Stimulated activated CD8-positive, alpha-beta memory T cell treated with anti-CD3 and anti-CD28 coated beads, Interleukin-12 subunit alpha, Interleukin-12 subunit beta, amount 100 ng/mL, for 24 hours (primary cell): ENCODE data around the gene TMEM237.

ENCODE experiments used
- DNase-seq: peaks from one replicate; pipeline ENCODE4 v3.0.0-alpha.2; 2020; ENCODE audit errors: extremely low read depth

The TMEM237 gene

GRCh38 chr2:201642086-201642578, 1.2 kb downstream of the TMEM237 start:
- no peak for DNase-seq

- no peak for DNase-seq
These were observed 4.1 kb downstream of the TMEM237 start for GRCh38 chr2:201639205-201639604.

- DNase-seq: no peak
These were observed 5.0 kb downstream of the TMEM237 start for GRCh38 chr2:201638326-201638725.

DNA sequence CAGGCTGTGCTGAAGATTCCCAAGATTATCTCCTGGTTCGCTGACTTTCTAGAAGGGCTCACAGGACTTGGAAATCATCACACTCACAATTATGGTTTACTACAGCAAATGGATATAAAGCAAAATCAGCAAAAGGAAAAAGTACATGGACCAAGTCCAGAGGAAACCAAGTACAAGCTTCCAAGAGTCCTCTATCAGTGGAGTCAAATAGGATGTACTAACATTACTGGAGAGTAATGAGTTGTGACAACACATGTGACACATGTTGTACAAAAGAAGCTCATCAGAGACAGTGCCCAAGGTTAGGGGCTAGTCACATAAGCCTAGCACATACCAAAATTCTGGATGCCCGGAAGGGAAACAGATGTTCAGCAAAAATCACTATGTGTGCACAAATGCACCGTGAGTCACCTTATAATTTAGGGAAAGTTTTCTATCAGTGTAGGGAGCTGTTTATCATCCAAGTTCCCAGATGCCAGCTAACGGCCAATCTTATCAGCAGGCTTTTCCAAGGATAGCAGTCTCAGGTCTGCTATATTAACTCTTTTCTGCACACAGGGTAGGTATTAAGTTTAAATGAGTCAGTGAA, 9.5 kb downstream of the TMEM237 start:
- DNase-seq: no peak

DNA sequence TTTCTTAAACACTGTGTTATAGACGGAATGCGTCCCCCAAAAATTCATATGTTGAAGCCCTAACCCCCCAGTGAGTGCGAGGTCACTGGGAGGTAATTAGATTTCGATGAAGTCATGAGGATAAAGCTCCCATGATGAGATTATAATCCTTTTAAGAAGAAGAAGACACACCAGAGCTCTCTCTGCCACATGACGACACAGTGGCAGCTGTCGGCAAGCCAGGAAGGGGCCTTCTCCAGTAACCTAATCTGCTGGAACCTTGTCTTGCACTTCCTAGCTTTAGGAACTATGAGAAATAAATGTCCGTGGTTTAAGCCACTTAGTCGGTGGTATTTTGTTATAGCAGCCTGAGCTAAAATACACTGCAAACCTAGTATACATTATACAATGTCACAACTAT, 12.3 kb downstream of the TMEM237 start:
- DNase-seq: no peak

GRCh38 chr2:201630577-201630976, 12.7 kb downstream of the TMEM237 start:
- DNase-seq: no peak

GRCh38 chr2:201628545-201628944, 14.8 kb downstream of the TMEM237 start:
- DNase-seq: no peak

GRCh38 chr2:201622306-201622970, 20.9 kb downstream of the TMEM237 start:
- no peak for DNase-seq

- no peak for DNase-seq
These were observed 21.9 kb downstream of the TMEM237 start for GRCh38 chr2:201621293-201621999.

DNA sequence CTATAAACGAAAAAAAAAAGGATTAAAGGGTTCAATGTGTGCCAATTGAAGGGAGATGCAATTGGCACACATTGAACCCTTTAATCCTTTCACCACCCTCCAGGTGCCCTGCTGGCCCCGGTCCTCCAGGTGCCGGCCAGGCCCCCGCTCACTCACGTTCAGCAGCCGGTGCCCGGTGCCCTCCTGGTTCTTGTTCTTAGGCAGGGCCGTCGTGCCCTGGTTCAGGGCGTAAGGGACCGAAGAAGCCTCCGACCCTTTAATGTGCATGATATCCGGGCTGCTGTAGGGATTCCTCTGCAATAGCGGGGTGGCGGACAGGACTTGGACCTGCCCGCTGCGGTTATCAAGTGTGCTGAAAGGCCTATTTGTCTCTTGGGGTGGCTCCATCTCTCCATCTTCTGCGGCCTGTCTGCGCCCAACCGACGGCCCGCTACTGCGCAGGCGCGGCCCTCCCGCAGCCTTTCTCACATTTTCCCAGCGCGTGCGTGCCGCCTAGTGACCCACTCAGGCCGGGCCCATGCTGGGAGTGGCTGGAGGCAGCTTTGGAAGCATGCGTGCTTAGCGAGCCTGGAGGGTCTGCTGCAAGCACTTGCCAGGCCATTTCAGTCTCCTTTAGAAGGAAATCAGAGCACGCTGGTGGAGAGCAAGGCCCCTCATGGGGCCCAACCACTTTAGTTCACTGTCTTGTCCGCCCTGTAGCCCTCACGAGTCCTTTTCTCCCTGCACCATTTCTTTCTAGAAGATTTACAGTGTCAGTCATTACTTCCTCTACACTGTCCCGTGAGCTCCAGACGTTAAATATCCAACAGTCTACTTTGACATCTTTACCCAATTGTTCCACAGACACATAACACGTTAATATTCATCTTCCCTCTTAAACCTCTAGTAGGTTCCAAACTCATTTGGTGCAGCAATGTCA, 24.3 kb downstream of the TMEM237 start:
- DNase-seq: no peak

GRCh38 chr2:201608021-201608420, 35.3 kb downstream of the TMEM237 start:
- DNase-seq: no peak

GRCh38 chr2:201607568-201607967, 35.7 kb downstream of the TMEM237 start:
- no peak for DNase-seq

GRCh38 chr2:201600906-201601305, 42.4 kb downstream of the TMEM237 start:
- no peak for DNase-seq

GRCh38 chr2:201597397-201597796, 45.9 kb downstream of the TMEM237 start:
- no peak for DNase-seq

DNA sequence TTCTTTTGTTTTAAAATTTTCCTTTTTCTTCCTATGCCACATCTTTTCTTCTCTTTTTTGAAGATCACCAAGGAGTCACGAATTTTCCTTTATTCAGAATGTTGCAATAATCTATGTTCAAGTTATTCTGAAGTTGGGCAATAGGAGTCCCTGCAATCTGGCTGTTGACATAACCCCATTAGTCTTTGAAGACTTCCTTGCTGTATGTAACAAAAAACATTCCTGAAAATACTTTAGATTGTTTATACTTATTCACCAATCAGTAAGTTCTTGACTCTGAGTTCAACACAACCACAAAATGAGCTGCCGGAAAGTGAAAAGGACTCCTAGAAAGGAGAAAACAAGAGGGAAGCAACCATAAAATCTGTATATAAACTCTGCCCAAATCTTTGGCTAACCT, 62.8 kb downstream of the TMEM237 start:
- DNase-seq: no peak

- DNase-seq: no peak
These were observed 63.8 kb downstream of the TMEM237 start for GRCh38 chr2:201579536-201579935.

- no peak for DNase-seq
These were observed 67.3 kb downstream of the TMEM237 start for GRCh38 chr2:201575971-201576370.

DNA sequence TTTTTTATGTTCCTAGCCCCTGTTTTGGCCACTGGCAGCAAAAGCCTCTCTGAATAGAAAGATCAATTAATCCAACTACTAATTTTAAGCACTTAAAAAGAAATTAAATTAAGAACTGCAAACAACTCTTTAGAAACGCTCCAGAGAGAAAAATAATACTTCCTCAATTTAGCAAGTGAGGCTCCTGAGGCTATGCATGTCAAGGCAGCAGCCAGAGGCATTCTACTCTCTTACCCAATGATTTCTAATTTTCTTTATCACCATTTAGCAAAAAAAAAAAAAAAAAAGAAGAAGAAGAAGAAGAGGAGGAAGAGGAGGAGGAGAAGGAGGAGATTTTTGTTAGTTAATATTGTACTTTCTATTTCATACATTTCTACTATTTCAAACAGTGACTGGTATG, 68.5 kb downstream of the TMEM237 start:
- DNase-seq: no peak

GRCh38 chr2:201572846-201573508, 70.3 kb downstream of the TMEM237 start:
- no peak for DNase-seq
